WERI-Rb-1 (cell line): ENCODE data around the gene ROBO1.

Experiments used
- DNase-seq: peaks from one replicate; pipeline ENCODE4 v3.0.0-alpha.2; 2020
- H3K27ac ChIP-seq: fragments of 250-450 bp; sonication (Bioruptor Pico); 2 replicates; pipeline ENCODE4 v1.5.1; 2020; ENCODE audit warnings: mild to moderate bottlenecking, moderate library complexity
- H3K27me3 ChIP-seq: fragments of 250-450 bp; sonication (Bioruptor Pico); 2 replicates; pipeline ENCODE4 v1.5.1; 2021; ENCODE audit warnings: mild to moderate bottlenecking, low read depth, moderate library complexity; ENCODE audit not compliant: insufficient read depth, severe bottlenecking
- H3K36me3 ChIP-seq: fragments of 250-450 bp; sonication (Bioruptor Pico); 2 replicates; pipeline ENCODE4 v1.5.1; 2020; ENCODE audit warnings: mild to moderate bottlenecking, moderate library complexity
- H3K4me3 ChIP-seq: 2 replicates; pipeline ENCODE4 v1.5.1; 2011; ENCODE audit warnings: low read depth, mild to moderate bottlenecking, control low read depth, low read length
- H3K9me3 ChIP-seq: fragments of 250-450 bp; sonication (Bioruptor Pico); 2 replicates; pipeline ENCODE4 v1.5.1; 2021; ENCODE audit warnings: mild to moderate bottlenecking, moderate library complexity; ENCODE audit not compliant: severe bottlenecking
- CTCF ChIP-seq: IDR thresholded peaks from 2 replicates; pipeline ENCODE4 v1.5.1; 2011; ENCODE audit warnings: low read depth, mild to moderate bottlenecking, control low read depth, inconsistent platforms, low read length

The ROBO1 gene

GRCh38 chr3:78601249-78601648 is 1166.5 kb downstream of the ROBO1 start:
- no peak overlapping the region for H3K4me3 ChIP-seq
- DNase-seq, result no peak
- H3K36me3 ChIP-seq, result peaks cover 47% of the 10 kb centered on the region
- H3K27me3 ChIP-seq, result no peaks in the 10 kb centered on the region
- TF ChIP-seq CTCF, result no peak
- no peaks in the 10 kb centered on the region for H3K9me3 ChIP-seq
- no peak overlapping the region for H3K27ac ChIP-seq

GRCh38 chr3:78589778-78590177 is 1178.0 kb downstream of the ROBO1 start:
- H3K4me3 ChIP-seq, result no peak overlapping the region
- H3K27me3 ChIP-seq, result no peaks in the 10 kb centered on the region
- no peaks in the 10 kb centered on the region for H3K36me3 ChIP-seq
- no peak overlapping the region for H3K27ac ChIP-seq
- TF ChIP-seq CTCF, result no peak
- H3K9me3 ChIP-seq, result no peaks in the 10 kb centered on the region
- DNase-seq, result no peak

GRCh38 chr3:78588906-78589621 is 1178.7 kb downstream of the ROBO1 start:
- Histone ChIP-seq H3K27me3 (no peaks in the 10 kb centered on the region), H3K9me3 (no peaks in the 10 kb centered on the region), H3K4me3 (no peak overlapping the region), H3K27ac (no peak overlapping the region), H3K36me3 (no peaks in the 10 kb centered on the region)
- TF ChIP-seq CTCF, result no peak
- DNase-seq, result no peak

- DNase-seq, result no peak
- no peak for TF ChIP-seq CTCF
- H3K27me3 ChIP-seq, result no peaks in the 10 kb centered on the region
- H3K4me3 ChIP-seq, result no peak overlapping the region
- no peaks in the 10 kb centered on the region for H3K36me3 ChIP-seq
- H3K27ac ChIP-seq, result no peak overlapping the region
- H3K9me3 ChIP-seq, result no peaks in the 10 kb centered on the region
Measured at GRCh38 chr3:78580681-78581080, 1187.1 kb downstream of the ROBO1 start.

- H3K4me3 ChIP-seq, result no peak overlapping the region
- H3K36me3 ChIP-seq, result no peaks in the 10 kb centered on the region
- TF ChIP-seq CTCF, result no peak
- DNase-seq, result no peak
- no peaks in the 10 kb centered on the region for H3K9me3 ChIP-seq
- no peak overlapping the region for H3K27ac ChIP-seq
- no peaks in the 10 kb centered on the region for H3K27me3 ChIP-seq
Measured at GRCh38 chr3:78571486-78571885, 1196.3 kb downstream of the ROBO1 start.

- TF ChIP-seq CTCF, result no peak
- DNase-seq, result no peak
- no peaks in the 10 kb centered on the region for H3K27me3 ChIP-seq
- no peak overlapping the region for H3K27ac ChIP-seq
- no peaks in the 10 kb centered on the region for H3K36me3 ChIP-seq
- no peaks in the 10 kb centered on the region for H3K9me3 ChIP-seq
- no peak overlapping the region for H3K4me3 ChIP-seq
Measured at GRCh38 chr3:78570496-78570895, 1197.3 kb downstream of the ROBO1 start.
